ENCODE data around the gene CFAP77.

- no peak for TF ChIP-seq CTCF (IDR thresholded peaks at IDR 0.05)
- TF ChIP-seq POLR2AphosphoS5 (IDR thresholded peaks at IDR 0.05; ENCODE audit: insufficient read depth in 1 of 2, low read depth in 1 of 2): no peak
Observed at GRCh38 chr9:132364068-132364467, 45.9 kb upstream of the CFAP77 start.
